H9 (cell line): ENCODE data around the gene SEMA3C. TPM values are rescaled to one million over a fixed set of nuclear protein-coding genes. Genes with fewer than 3 reads are reported as not detected.
A peak's percentile ranks its signal among the peaks of the same experiment; 100 is the strongest.

Source experiments
- DNase-seq: peaks from one replicate; pipeline ENCODE4 v3.0.0-alpha.2; 2017
- H2AFZ ChIP-seq: one replicate; pipeline ENCODE4 v1.6.1; 2013; ENCODE audit warnings: mild to moderate bottlenecking, low read length, control low read depth, moderate library complexity
- H2AK5ac ChIP-seq: 2 replicates; pipeline ENCODE4 v1.6.1; 2013; ENCODE audit warnings: low read length, control low read depth, mixed read lengths; ENCODE audit not compliant: insufficient read length
- H2BK120ac ChIP-seq: one replicate; pipeline ENCODE4 v1.6.1; 2013; ENCODE audit warnings: low read depth, mild to moderate bottlenecking, low read length, control low read depth, inconsistent platforms; ENCODE audit not compliant: poor library complexity, severe bottlenecking
- H2BK12ac ChIP-seq: 2 replicates; pipeline ENCODE4 v1.6.1; 2013; ENCODE audit warnings: low read length, control low read depth, mixed read lengths, low read depth; ENCODE audit not compliant: insufficient read length
- H2BK15ac ChIP-seq: 2 replicates; pipeline ENCODE4 v1.6.1; 2013; ENCODE audit warnings: low read depth, low read length, control low read depth
- H2BK20ac ChIP-seq: one replicate; pipeline ENCODE4 v1.6.1; 2013; ENCODE audit warnings: low read depth, mild to moderate bottlenecking, low read length, control low read depth, inconsistent platforms; ENCODE audit not compliant: poor library complexity, severe bottlenecking
- H2BK5ac ChIP-seq: 2 replicates; pipeline ENCODE4 v1.6.1; 2013; ENCODE audit warnings: low read length, control low read depth, mixed read lengths; ENCODE audit not compliant: insufficient read length
- H3K14ac ChIP-seq: 2 replicates; pipeline ENCODE4 v1.6.1; 2013; ENCODE audit warnings: low read length, control low read depth; ENCODE audit not compliant: insufficient read depth
- H3K18ac ChIP-seq: 2 replicates; pipeline ENCODE4 v1.6.1; 2013; ENCODE audit warnings: low read depth, mild to moderate bottlenecking, mixed read lengths, low read length, control low read depth; ENCODE audit not compliant: insufficient read length
- H3K23ac ChIP-seq: 2 replicates; pipeline ENCODE4 v1.6.1; 2013; ENCODE audit warnings: low read length, control low read depth, mixed read lengths, low read depth; ENCODE audit not compliant: insufficient read length
- H3K23me2 ChIP-seq: 2 replicates; pipeline ENCODE4 v1.6.1; 2013; ENCODE audit warnings: low read depth, mild to moderate bottlenecking, mixed read lengths, low read length, control low read depth; ENCODE audit not compliant: insufficient read length, poor library complexity, severe bottlenecking
- H3K27ac ChIP-seq: 2 replicates; pipeline ENCODE4 v1.5.1; 2013; ENCODE audit warnings: low read length, control low read depth, mixed read lengths, low read depth; ENCODE audit not compliant: insufficient read length
- H3K27me3 ChIP-seq: 2 replicates; pipeline ENCODE4 v1.6.1; 2013; ENCODE audit warnings: low read length, control low read depth, inconsistent platforms; ENCODE audit not compliant: insufficient read depth
- H3K4ac ChIP-seq: 2 replicates; pipeline ENCODE4 v1.6.1; 2013; ENCODE audit warnings: low read depth, mild to moderate bottlenecking, control low read depth, inconsistent platforms, low read length, moderate library complexity
- H3K4me1 ChIP-seq: 2 replicates; pipeline ENCODE4 v1.6.1; 2013; ENCODE audit warnings: low read length, control low read depth, inconsistent platforms; ENCODE audit not compliant: insufficient read depth
- H3K4me2 ChIP-seq: 2 replicates; pipeline ENCODE4 v1.6.1; 2013; ENCODE audit warnings: low read length, control low read depth, mixed read lengths; ENCODE audit not compliant: insufficient read length, insufficient read depth
- H3K56ac ChIP-seq: 2 replicates; pipeline ENCODE4 v1.6.1; 2013; ENCODE audit warnings: low read depth, mild to moderate bottlenecking, mixed read lengths, low read length, control low read depth; ENCODE audit not compliant: insufficient read length
- H3K79me1 ChIP-seq: 2 replicates; pipeline ENCODE4 v1.6.1; 2013; ENCODE audit warnings: low read depth, mild to moderate bottlenecking, moderate library complexity, low read length, control low read depth, inconsistent platforms; ENCODE audit not compliant: insufficient read depth, poor library complexity, severe bottlenecking
- H3K79me2 ChIP-seq: 2 replicates; pipeline ENCODE4 v1.6.1; 2013; ENCODE audit warnings: low read length, control low read depth, inconsistent platforms; ENCODE audit not compliant: insufficient read depth
- H3K9ac ChIP-seq: 2 replicates; pipeline ENCODE4 v1.6.1; 2013; ENCODE audit warnings: low read length, control low read depth, mixed read lengths; ENCODE audit not compliant: insufficient read length; ENCODE audit errors: extremely low read depth
- H3K9me3 ChIP-seq: one replicate; pipeline ENCODE4 v1.6.1; 2013; ENCODE audit warnings: low read depth, low read length, inconsistent platforms; ENCODE audit not compliant: control insufficient read depth
- H3T11ph ChIP-seq: one replicate; pipeline ENCODE4 v1.6.1; 2013; ENCODE audit warnings: mild to moderate bottlenecking, low read length, control low read depth, inconsistent platforms
- H4K20me1 ChIP-seq: one replicate; pipeline ENCODE4 v1.6.1; 2013; ENCODE audit not compliant: control insufficient read depth, insufficient read length, insufficient read depth
- H4K5ac ChIP-seq: 2 replicates; pipeline ENCODE4 v1.6.1; 2013; ENCODE audit warnings: low read depth, mild to moderate bottlenecking, mixed read lengths, low read length, control low read depth; ENCODE audit not compliant: insufficient read length
- H4K8ac ChIP-seq: replicated peaks from 2 replicates; pipeline ENCODE4 v1.6.1; 2013; ENCODE audit warnings: low read length, control low read depth, mixed read lengths, low read depth; ENCODE audit not compliant: insufficient read length
- H4K91ac ChIP-seq: 2 replicates; pipeline ENCODE4 v1.6.1; 2013; ENCODE audit warnings: low read depth, mild to moderate bottlenecking, moderate library complexity, mixed read lengths, low read length, control low read depth; ENCODE audit not compliant: insufficient read length
- H3K27ac Mint-ChIP-seq, 3 experiments: 2 replicates in 2 of 3; 3 replicates in 1 of 3; pipeline ENCODE4 v1.8.0; 2020 to 2021; ENCODE audit warnings: mixed read lengths in 3 of 3, mild to moderate bottlenecking in 1 of 3, moderate library complexity in 1 of 3
- H3K27me3 Mint-ChIP-seq: 2 replicates; pipeline ENCODE4 v1.8.0; 2021; ENCODE audit warnings: low read depth, mild to moderate bottlenecking, moderate library complexity, mixed read lengths
- H3K36me3 Mint-ChIP-seq, 3 experiments: 2 replicates in 2 of 3; 3 replicates in 1 of 3; pipeline ENCODE4 v1.8.0; 2020 to 2021; ENCODE audit warnings: low read depth in 3 of 3, mixed read lengths in 3 of 3; ENCODE audit not compliant: insufficient read depth in 1 of 3
- H3K4me1 Mint-ChIP-seq, 2 experiments: 2 replicates each; pipeline ENCODE4 v1.8.0; 2020; ENCODE audit warnings: mixed read lengths in 2 of 2
- H3K4me3 Mint-ChIP-seq, 2 experiments: 2 replicates in 1 of 2; 3 replicates in 1 of 2; pipeline ENCODE4 v1.8.0; 2020 to 2021; ENCODE audit warnings: mild to moderate bottlenecking in 2 of 2, mixed read lengths in 2 of 2, moderate library complexity in 1 of 2
- H3K9me3 Mint-ChIP-seq, 2 experiments: 2 replicates in 1 of 2; 3 replicates in 1 of 2; pipeline ENCODE4 v1.8.0; 2020; ENCODE audit warnings: mild to moderate bottlenecking in 2 of 2, mixed read lengths in 2 of 2, moderate library complexity in 1 of 2
- CTCF ChIP-seq: fragments of 200-600 bp; sonication (generic); conservative IDR thresholded peaks from 3 replicates; pipeline ENCODE4 v1.8.0; 2021; ENCODE audit warnings: antibody characterized with exemption, mild to moderate bottlenecking
- WGBS: extraction: QIAGEN DNeasy Blood & Tissue Kit; methylation state at CpG from one replicate; pipeline ENCODE4 v1.1.7; 2013; ENCODE audit warnings: missing lambda C conversion rate, low lambda C conversion rate, mixed read lengths; ENCODE audit not compliant: insufficient read length; ENCODE audit errors: extremely low coverage; 5-methylcytosine and 5-hydroxymethylcytosine counted together
- total RNA-seq: library from RNA; stranded (reverse); gene quantifications from 2 replicates; pipeline ENCODE4 v1.2.1, GENCODE V29; 2021

Gene SEMA3C
- total RNA-seq, 1 experiment from 2014 or later, result 1.6 TPM

GRCh38 chr7:80724249-80724871, 194.5 kb downstream of the SEMA3C start:
- Histone ChIP-seq H3K14ac (no peak overlapping the region), H3K79me1 (no peaks in the 10 kb centered on the region), H3K9ac (no peak overlapping the region), H3K23me2 (no peaks in the 10 kb centered on the region), H2AK5ac (no peak overlapping the region), H2BK12ac (no peak overlapping the region), H3K4me1 (peaks cover 11% of the 10 kb centered on the region), H3K27ac (peak overlapping the region; percentile 57), H3K18ac (no peak overlapping the region), H3K23ac (no peak overlapping the region), H2BK120ac (no peak overlapping the region), H2BK5ac (no peak overlapping the region), H4K91ac (no peak overlapping the region), H2AFZ (no peak overlapping the region), H4K8ac (no peak overlapping the region), H2BK20ac (no peak overlapping the region), H2BK15ac (no peak overlapping the region), H4K20me1 (no peaks in the 10 kb centered on the region), H3K56ac (no peak overlapping the region), H3K4me2 (no peak overlapping the region), H3K79me2 (no peaks in the 10 kb centered on the region), H3K9me3 (no peaks in the 10 kb centered on the region), H3K27me3 (no peaks in the 10 kb centered on the region; the same call in 1 of the 2 replicates), H4K5ac (no peak overlapping the region), H3T11ph (no peak overlapping the region), H3K4ac (no peak overlapping the region)
- H3K27ac Mint-ChIP-seq, result peak overlapping the region in 2 of 3 experiments; percentile 92 to 96; a peak in 5 of 7 replicates
- no peak for TF ChIP-seq CTCF
- no peaks in the 10 kb centered on the region for H3K36me3 Mint-ChIP-seq
- H3K27me3 Mint-ChIP-seq, result no peaks in the 10 kb centered on the region
- DNase-seq, result no peak
- no peaks in the 10 kb centered on the region; a peak in 1 of 5 replicates for H3K9me3 Mint-ChIP-seq
- WGBS, result no CpG with 5 or more reads among the region's 4 CpGs
- peaks cover 40 to 51% of the 10 kb centered on the region in 2 experiments for H3K4me1 Mint-ChIP-seq
- no peak overlapping the region for H3K4me3 Mint-ChIP-seq
